ENCODE data around the gene MCHR1. TPM values are rescaled to one million over a fixed set of nuclear protein-coding genes. Genes with fewer than 3 reads are reported as not detected.

The MCHR1 gene
- total RNA-seq, 1 donor from 2014 or later: not detected

GRCh38 chr22:40726514-40726913 lies 47.2 kb downstream of the MCHR1 start:
- DNase-seq (no peak), ATAC-seq (no peak)
- no peak overlapping the region for H3K27ac ChIP-seq
- H3K36me3 ChIP-seq: no peaks in the 10 kb centered on the region
- no peak overlapping the region for H3K4me3 ChIP-seq
- H3K4me1 ChIP-seq: peaks cover 7% of the 10 kb centered on the region
- no peak for TF ChIP-seq CTCF (IDR thresholded peaks at IDR 0.05)
- intact Hi-C loops (cut with DNase I): no loop called here
- H3K9me3 ChIP-seq: no peaks in the 10 kb centered on the region
- H3K27me3 ChIP-seq: no peaks in the 10 kb centered on the region

GRCh38 chr22:40727070-40727963 lies 48.0 kb downstream of the MCHR1 start:
- Histone ChIP-seq H3K4me1 (peaks cover 15% of the 10 kb centered on the region), H3K4me3 (no peak overlapping the region), H3K36me3 (no peaks in the 10 kb centered on the region), H3K27me3 (no peaks in the 10 kb centered on the region), H3K27ac (no peak overlapping the region), H3K9me3 (no peaks in the 10 kb centered on the region)
- intact Hi-C loops (cut with DNase I): no loop called here
- DNase-seq: no peak
- ATAC-seq: no peak
- no peak for TF ChIP-seq CTCF (IDR thresholded peaks at IDR 0.05)

GRCh38 chr22:40727964-40728615 lies 48.8 kb downstream of the MCHR1 start:
- no peak overlapping the region for H3K27ac ChIP-seq
- peaks cover 23% of the 10 kb centered on the region for H3K4me1 ChIP-seq
- H3K36me3 ChIP-seq: no peaks in the 10 kb centered on the region
- no peak for DNase-seq
- no peak for TF ChIP-seq CTCF (IDR thresholded peaks at IDR 0.05)
- H3K27me3 ChIP-seq: no peaks in the 10 kb centered on the region
- intact Hi-C loops (cut with DNase I): no loop called here
- ATAC-seq: no peak
- H3K9me3 ChIP-seq: no peaks in the 10 kb centered on the region
- H3K4me3 ChIP-seq: no peak overlapping the region

- H3K27ac ChIP-seq: no peak overlapping the region
- no peak for TF ChIP-seq CTCF (IDR thresholded peaks at IDR 0.05)
- H3K9me3 ChIP-seq: no peaks in the 10 kb centered on the region
- no peak for DNase-seq
- H3K27me3 ChIP-seq: no peaks in the 10 kb centered on the region
- H3K4me3 ChIP-seq: no peak overlapping the region
- intact Hi-C loops (cut with DNase I): no loop called here
- peaks cover 24% of the 10 kb centered on the region for H3K4me1 ChIP-seq
- no peaks in the 10 kb centered on the region for H3K36me3 ChIP-seq
- peak; percentile 26 for ATAC-seq
Observed at GRCh38 chr22:40728731-40729189, 49.5 kb downstream of the MCHR1 start.

- ATAC-seq: no peak
- H3K9me3 ChIP-seq: no peaks in the 10 kb centered on the region
- no peak overlapping the region for H3K4me3 ChIP-seq
- DNase-seq: no peak
- intact Hi-C loops (cut with DNase I): no loop called here
- no peaks in the 10 kb centered on the region for H3K27me3 ChIP-seq
- H3K36me3 ChIP-seq: no peaks in the 10 kb centered on the region
- TF ChIP-seq CTCF (IDR thresholded peaks at IDR 0.05): no peak
- H3K27ac ChIP-seq: no peak overlapping the region
- peaks cover 24% of the 10 kb centered on the region for H3K4me1 ChIP-seq
Observed at GRCh38 chr22:40729284-40729683, 50.0 kb downstream of the MCHR1 start.

Other genes starting within 250 kb of the MCHR1 start
- 60.4 TPM for gene MRTFA, start 42.8 kb upstream of the MCHR1 start, total RNA-seq
- 13.8 TPM for gene SLC25A17, start 139.9 kb downstream of the MCHR1 start, total RNA-seq
- 192 TPM for gene ST13, start 177.2 kb downstream of the MCHR1 start, total RNA-seq
- gene XPNPEP3, start 177.7 kb downstream of the MCHR1 start, total RNA-seq: 15.0 TPM
- gene DNAJB7, start 182.6 kb downstream of the MCHR1 start, total RNA-seq: not detected

Measured in upper lobe of right lung (tissue), 1 donor.